H9 (cell line): Measurements from ENCODE around the gene MRPS5. TPM values are rescaled to one million over a fixed set of nuclear protein-coding genes. Genes with fewer than 3 reads are reported as not detected.

Experiments used
- DNase-seq: peaks from one replicate; pipeline ENCODE4 v3.0.0-alpha.2; 2017
- H2AFZ ChIP-seq: one replicate; pipeline ENCODE4 v1.6.1; 2013; ENCODE audit warnings: mild to moderate bottlenecking, low read length, control low read depth, moderate library complexity
- H2AK5ac ChIP-seq: 2 replicates; pipeline ENCODE4 v1.6.1; 2013; ENCODE audit warnings: low read length, control low read depth, mixed read lengths; ENCODE audit not compliant: insufficient read length
- H2BK120ac ChIP-seq: one replicate; pipeline ENCODE4 v1.6.1; 2013; ENCODE audit warnings: low read depth, mild to moderate bottlenecking, low read length, control low read depth, inconsistent platforms; ENCODE audit not compliant: poor library complexity, severe bottlenecking
- H2BK12ac ChIP-seq: 2 replicates; pipeline ENCODE4 v1.6.1; 2013; ENCODE audit warnings: low read length, control low read depth, mixed read lengths, low read depth; ENCODE audit not compliant: insufficient read length
- H2BK15ac ChIP-seq: 2 replicates; pipeline ENCODE4 v1.6.1; 2013; ENCODE audit warnings: low read depth, low read length, control low read depth
- H2BK20ac ChIP-seq: one replicate; pipeline ENCODE4 v1.6.1; 2013; ENCODE audit warnings: low read depth, mild to moderate bottlenecking, low read length, control low read depth, inconsistent platforms; ENCODE audit not compliant: poor library complexity, severe bottlenecking
- H2BK5ac ChIP-seq: 2 replicates; pipeline ENCODE4 v1.6.1; 2013; ENCODE audit warnings: low read length, control low read depth, mixed read lengths; ENCODE audit not compliant: insufficient read length
- H3K14ac ChIP-seq: 2 replicates; pipeline ENCODE4 v1.6.1; 2013; ENCODE audit warnings: low read length, control low read depth; ENCODE audit not compliant: insufficient read depth
- H3K18ac ChIP-seq: 2 replicates; pipeline ENCODE4 v1.6.1; 2013; ENCODE audit warnings: low read depth, mild to moderate bottlenecking, mixed read lengths, low read length, control low read depth; ENCODE audit not compliant: insufficient read length
- H3K23ac ChIP-seq: 2 replicates; pipeline ENCODE4 v1.6.1; 2013; ENCODE audit warnings: low read length, control low read depth, mixed read lengths, low read depth; ENCODE audit not compliant: insufficient read length
- H3K23me2 ChIP-seq: 2 replicates; pipeline ENCODE4 v1.6.1; 2013; ENCODE audit warnings: low read depth, mild to moderate bottlenecking, mixed read lengths, low read length, control low read depth; ENCODE audit not compliant: insufficient read length, poor library complexity, severe bottlenecking
- H3K27ac ChIP-seq: 2 replicates; pipeline ENCODE4 v1.5.1; 2013; ENCODE audit warnings: low read length, control low read depth, mixed read lengths, low read depth; ENCODE audit not compliant: insufficient read length
- H3K27me3 ChIP-seq: 2 replicates; pipeline ENCODE4 v1.6.1; 2013; ENCODE audit warnings: low read length, control low read depth, inconsistent platforms; ENCODE audit not compliant: insufficient read depth
- H3K4ac ChIP-seq: 2 replicates; pipeline ENCODE4 v1.6.1; 2013; ENCODE audit warnings: low read depth, mild to moderate bottlenecking, control low read depth, inconsistent platforms, low read length, moderate library complexity
- H3K4me1 ChIP-seq: 2 replicates; pipeline ENCODE4 v1.6.1; 2013; ENCODE audit warnings: low read length, control low read depth, inconsistent platforms; ENCODE audit not compliant: insufficient read depth
- H3K4me2 ChIP-seq: 2 replicates; pipeline ENCODE4 v1.6.1; 2013; ENCODE audit warnings: low read length, control low read depth, mixed read lengths; ENCODE audit not compliant: insufficient read length, insufficient read depth
- H3K56ac ChIP-seq: 2 replicates; pipeline ENCODE4 v1.6.1; 2013; ENCODE audit warnings: low read depth, mild to moderate bottlenecking, mixed read lengths, low read length, control low read depth; ENCODE audit not compliant: insufficient read length
- H3K79me1 ChIP-seq: 2 replicates; pipeline ENCODE4 v1.6.1; 2013; ENCODE audit warnings: low read depth, mild to moderate bottlenecking, moderate library complexity, low read length, control low read depth, inconsistent platforms; ENCODE audit not compliant: insufficient read depth, poor library complexity, severe bottlenecking
- H3K79me2 ChIP-seq: 2 replicates; pipeline ENCODE4 v1.6.1; 2013; ENCODE audit warnings: low read length, control low read depth, inconsistent platforms; ENCODE audit not compliant: insufficient read depth
- H3K9ac ChIP-seq: 2 replicates; pipeline ENCODE4 v1.6.1; 2013; ENCODE audit warnings: low read length, control low read depth, mixed read lengths; ENCODE audit not compliant: insufficient read length; ENCODE audit errors: extremely low read depth
- H3K9me3 ChIP-seq: one replicate; pipeline ENCODE4 v1.6.1; 2013; ENCODE audit warnings: low read depth, low read length, inconsistent platforms; ENCODE audit not compliant: control insufficient read depth
- H3T11ph ChIP-seq: one replicate; pipeline ENCODE4 v1.6.1; 2013; ENCODE audit warnings: mild to moderate bottlenecking, low read length, control low read depth, inconsistent platforms
- H4K20me1 ChIP-seq: one replicate; pipeline ENCODE4 v1.6.1; 2013; ENCODE audit not compliant: control insufficient read depth, insufficient read length, insufficient read depth
- H4K5ac ChIP-seq: 2 replicates; pipeline ENCODE4 v1.6.1; 2013; ENCODE audit warnings: low read depth, mild to moderate bottlenecking, mixed read lengths, low read length, control low read depth; ENCODE audit not compliant: insufficient read length
- H4K8ac ChIP-seq: replicated peaks from 2 replicates; pipeline ENCODE4 v1.6.1; 2013; ENCODE audit warnings: low read length, control low read depth, mixed read lengths, low read depth; ENCODE audit not compliant: insufficient read length
- H4K91ac ChIP-seq: 2 replicates; pipeline ENCODE4 v1.6.1; 2013; ENCODE audit warnings: low read depth, mild to moderate bottlenecking, moderate library complexity, mixed read lengths, low read length, control low read depth; ENCODE audit not compliant: insufficient read length
- H3K27ac Mint-ChIP-seq, 3 experiments: 2 replicates in 2 of 3; 3 replicates in 1 of 3; pipeline ENCODE4 v1.8.0; 2020 to 2021; ENCODE audit warnings: mixed read lengths in 3 of 3, mild to moderate bottlenecking in 1 of 3, moderate library complexity in 1 of 3
- H3K27me3 Mint-ChIP-seq: 2 replicates; pipeline ENCODE4 v1.8.0; 2021; ENCODE audit warnings: low read depth, mild to moderate bottlenecking, moderate library complexity, mixed read lengths
- H3K36me3 Mint-ChIP-seq, 3 experiments: 2 replicates in 2 of 3; 3 replicates in 1 of 3; pipeline ENCODE4 v1.8.0; 2020 to 2021; ENCODE audit warnings: low read depth in 3 of 3, mixed read lengths in 3 of 3; ENCODE audit not compliant: insufficient read depth in 1 of 3
- H3K4me1 Mint-ChIP-seq, 2 experiments: 2 replicates each; pipeline ENCODE4 v1.8.0; 2020; ENCODE audit warnings: mixed read lengths in 2 of 2
- H3K4me3 Mint-ChIP-seq, 2 experiments: 2 replicates in 1 of 2; 3 replicates in 1 of 2; pipeline ENCODE4 v1.8.0; 2020 to 2021; ENCODE audit warnings: mild to moderate bottlenecking in 2 of 2, mixed read lengths in 2 of 2, moderate library complexity in 1 of 2
- H3K9me3 Mint-ChIP-seq, 2 experiments: 2 replicates in 1 of 2; 3 replicates in 1 of 2; pipeline ENCODE4 v1.8.0; 2020; ENCODE audit warnings: mild to moderate bottlenecking in 2 of 2, mixed read lengths in 2 of 2, moderate library complexity in 1 of 2
- CTCF ChIP-seq: fragments of 200-600 bp; sonication (generic); conservative IDR thresholded peaks from 3 replicates; pipeline ENCODE4 v1.8.0; 2021; ENCODE audit warnings: antibody characterized with exemption, mild to moderate bottlenecking
- whole genome bisulfite sequencing: extraction: QIAGEN DNeasy Blood & Tissue Kit; methylation state at CpG from one replicate; pipeline ENCODE4 v1.1.7; 2013; ENCODE audit warnings: missing lambda C conversion rate, low lambda C conversion rate, mixed read lengths; ENCODE audit not compliant: insufficient read length; ENCODE audit errors: extremely low coverage; 5-methylcytosine and 5-hydroxymethylcytosine counted together
- total RNA-seq: library from RNA; stranded (reverse); gene quantifications from 2 replicates; pipeline ENCODE4 v1.2.1, GENCODE V29; 2021

MRPS5 gene
- total RNA-seq, 1 experiment from 2014 or later: 50.9 TPM

GRCh38 chr2:95075440-95076132 lies 46.0 kb downstream of the MRPS5 start:
- H2AFZ ChIP-seq: no peak overlapping the region

More at GRCh38 chr2:95075440-95076132, 46.0 kb downstream of the MRPS5 start:
- peaks cover 8% of the 10 kb centered on the region for H3K23me2 ChIP-seq
- Mint-ChIP-seq H3K27ac (no peak overlapping the region), H3K9me3 (peaks cover 2 to 3% of the 10 kb centered on the region in 2 experiments), H3K4me1 (peaks cover 20 to 28% of the 10 kb centered on the region in 2 experiments), H3K4me3 (0 out of 5 replicates have a peak overlapping the region, but pooled peaks of 1 of the 2 experiments have one; percentile 57), H3K27me3 (peaks cover 46% of the 10 kb centered on the region), H3K36me3 (no peaks in the 10 kb centered on the region)
- no peaks in the 10 kb centered on the region for H3K79me2 ChIP-seq
- H3K27ac ChIP-seq: no peak overlapping the region
- no peak overlapping the region for H4K91ac ChIP-seq
- H3K18ac ChIP-seq: no peak overlapping the region
- no peak overlapping the region for H3T11ph ChIP-seq
- no peak overlapping the region for H3K4ac ChIP-seq
- no peaks in the 10 kb centered on the region for H3K79me1 ChIP-seq
- no peak for DNase-seq
- H3K27me3 ChIP-seq: no peaks in the 10 kb centered on the region
- no peak overlapping the region for H3K23ac ChIP-seq
- no peak overlapping the region for H3K14ac ChIP-seq
- peaks cover 3% of the 10 kb centered on the region; the same call in 1 of the 2 replicates for H3K4me1 ChIP-seq
- H2BK120ac ChIP-seq: no peak overlapping the region
- H4K20me1 ChIP-seq: no peaks in the 10 kb centered on the region
- TF ChIP-seq CTCF: no peak
- no peak overlapping the region for H3K9ac ChIP-seq
- no peak overlapping the region for H2AK5ac ChIP-seq
- no peak overlapping the region for H2BK20ac ChIP-seq
- H2BK5ac ChIP-seq: no peak overlapping the region
- no peak overlapping the region for H2BK12ac ChIP-seq
- no CpG with 5 or more reads among the region's 8 CpGs for WGBS
- H4K5ac ChIP-seq: no peak overlapping the region
- no peak overlapping the region for H4K8ac ChIP-seq
- no peak overlapping the region for H3K4me2 ChIP-seq
- no peak overlapping the region for H2BK15ac ChIP-seq
- no peak overlapping the region for H3K56ac ChIP-seq
- H3K9me3 ChIP-seq: no peaks in the 10 kb centered on the region
